ENCODE data around the gene CDKAL1.

GRCh38 chr6:20724443-20725190, 190.4 kb downstream of the CDKAL1 start:
- TF ChIP-seq MAX (IDR thresholded peaks at IDR 0.05) (no peak), RAD21 (IDR thresholded peaks at IDR 0.05; ENCODE audit: low read depth) (no peak), REST (IDR thresholded peaks at IDR 0.05; ENCODE audit: low read depth) (no peak), EGR1 (IDR thresholded peaks at IDR 0.05) (no peak), FOXM1 (IDR thresholded peaks at IDR 0.05; ENCODE audit: borderline replicate concordance, low read depth) (no peak), TCF12 (IDR thresholded peaks at IDR 0.05; ENCODE audit: low read depth) (no peak)
